Activated T-helper 9 cell treated with anti-CD3 and anti-CD28 coated beads, Interleukin-2, amount 50 U/mL, for 16 hours (primary cell): ENCODE data around the gene NSD2.
"Not testable (repeated sequence)": the region's sequence is repeated elsewhere in the genome, so short reads cannot be mapped to it uniquely, and the experiment has no call there.

ENCODE experiments used
- DNase-seq: peaks from one replicate; pipeline ENCODE4 v3.0.0-alpha.2; 2020; ENCODE audit warnings: low read depth

NSD2 gene

DNA sequence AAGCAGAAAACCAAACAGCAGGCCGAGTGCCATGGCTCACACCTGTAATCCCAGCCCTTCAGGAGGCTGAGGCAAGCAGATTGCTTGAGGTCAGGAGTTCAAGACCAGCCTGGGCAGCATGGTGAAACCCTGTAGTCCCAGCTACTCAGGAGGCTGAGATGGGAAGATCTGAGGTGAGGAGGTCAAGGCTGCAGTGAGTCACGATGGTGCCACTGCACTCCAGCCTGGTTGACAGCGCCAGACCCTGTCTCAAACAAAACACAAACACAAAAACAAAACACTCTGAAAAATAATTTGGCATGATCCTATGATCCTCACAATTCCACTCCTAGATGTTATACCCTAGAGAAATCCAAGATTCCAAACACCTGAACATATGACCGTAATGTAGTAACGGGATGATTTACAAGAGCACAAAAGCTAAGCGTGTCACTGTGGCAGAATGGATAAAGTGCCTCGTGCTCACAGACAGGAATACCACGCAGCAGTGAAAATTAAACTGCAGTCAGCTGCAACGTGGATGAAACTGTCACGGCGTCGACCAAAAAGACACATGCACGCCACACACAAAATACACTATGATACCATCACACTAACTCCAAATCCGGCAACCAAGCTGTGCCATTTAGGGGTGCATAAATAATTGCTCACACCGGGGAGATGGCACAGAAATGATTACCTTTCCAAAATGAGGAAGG, 135.9 kb downstream of the NSD2 start:
- no peak for DNase-seq

DNA sequence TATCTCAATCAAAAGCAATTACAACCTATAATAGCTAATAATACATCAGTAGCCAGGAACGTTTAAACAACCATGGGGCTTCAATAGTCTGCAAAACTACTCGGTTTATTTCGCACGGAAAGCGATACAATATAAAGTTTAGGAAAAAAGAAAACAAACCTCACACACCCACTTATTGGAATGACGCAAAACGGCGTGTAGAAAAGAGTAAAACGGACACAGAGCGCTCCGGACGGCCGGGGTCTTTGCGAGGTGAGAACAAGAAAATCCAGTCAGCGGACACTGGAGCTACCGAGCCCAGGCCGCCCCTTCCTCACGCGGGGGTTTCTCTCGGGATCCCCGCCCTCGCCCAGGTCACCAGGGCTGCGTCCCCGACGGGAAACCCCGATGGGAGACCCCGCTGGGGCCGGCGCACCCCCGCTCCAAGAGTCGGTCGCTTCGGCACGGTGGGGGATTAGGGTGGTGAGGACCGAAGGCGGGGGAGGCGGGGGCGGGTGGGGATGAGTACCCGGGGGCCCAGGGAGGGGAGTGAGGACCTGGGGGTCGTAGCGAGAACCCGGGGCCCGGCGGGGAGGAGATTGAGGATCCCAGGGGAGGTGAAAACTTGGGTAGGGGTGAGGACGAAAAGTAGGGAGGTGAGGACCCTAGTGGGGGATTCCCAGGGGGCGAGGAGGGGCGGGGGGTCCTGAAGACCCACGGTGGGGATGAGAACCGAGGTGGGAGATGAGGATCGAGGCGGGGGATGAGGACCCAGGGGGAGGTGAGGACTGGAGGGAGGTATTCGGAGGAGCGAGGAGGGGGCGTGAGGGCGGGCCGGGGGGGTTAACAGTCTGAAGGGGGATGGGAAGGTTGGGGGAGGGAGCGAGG, 136.8 kb downstream of the NSD2 start:
- no peak for DNase-seq

DNA sequence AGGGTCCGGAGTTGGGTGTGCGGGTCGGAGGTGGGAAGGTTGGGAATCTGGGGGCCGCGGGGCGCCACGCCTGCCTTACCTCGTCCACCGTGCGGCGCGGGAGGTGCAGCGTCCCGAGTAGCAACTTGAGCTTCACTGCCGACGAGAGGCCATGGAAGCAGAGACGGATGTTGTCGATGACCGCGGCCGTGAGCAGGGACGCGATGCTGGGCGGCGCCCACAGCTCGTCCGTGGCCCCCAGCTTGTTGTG, 137.4 kb downstream of the NSD2 start:
- no peak for DNase-seq

DNA sequence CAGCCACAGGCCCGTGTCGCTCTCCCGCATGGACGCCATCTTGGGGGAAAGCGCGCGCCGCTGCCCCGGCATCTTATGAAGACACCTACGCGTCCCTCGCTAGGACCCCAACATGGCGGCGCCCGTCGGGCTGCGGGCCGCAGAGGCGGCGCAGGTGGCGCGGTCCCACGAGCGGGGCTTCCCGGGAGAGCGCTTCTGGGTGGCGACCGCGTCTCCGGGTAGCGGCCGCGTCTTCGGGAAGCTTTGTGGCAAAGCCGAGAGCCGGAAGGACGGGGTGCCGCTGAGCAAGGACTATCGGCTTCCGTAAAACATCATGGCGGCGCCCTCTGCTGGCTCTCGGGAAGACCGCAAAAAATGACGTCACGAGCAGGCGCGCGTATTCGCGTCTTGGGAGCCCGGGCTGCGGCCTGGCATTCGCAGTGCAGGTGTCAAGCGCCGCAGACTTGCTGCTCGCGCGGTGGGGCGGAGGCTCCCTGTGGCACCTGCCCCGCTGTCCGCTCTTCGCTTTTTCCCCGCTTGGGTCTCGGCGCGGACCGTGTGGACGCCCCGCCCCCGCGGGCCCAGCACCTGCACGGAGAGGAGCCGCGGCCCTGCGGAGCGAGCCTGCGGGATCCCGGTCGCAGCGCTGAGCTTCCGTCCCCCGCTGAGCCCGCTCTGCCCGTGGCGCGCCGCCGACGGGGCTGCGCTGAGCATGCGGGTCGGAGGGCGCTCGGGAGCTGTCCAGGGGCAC, 137.9 kb downstream of the NSD2 start, which contains the start of gene NELFA:
Gene NELFA (minus strand): TSS at position 54 of the 730 bp plus-strand sequence. CDS start 15 bp downstream, at position 39.
- peak; percentile 90 for DNase-seq

DNA sequence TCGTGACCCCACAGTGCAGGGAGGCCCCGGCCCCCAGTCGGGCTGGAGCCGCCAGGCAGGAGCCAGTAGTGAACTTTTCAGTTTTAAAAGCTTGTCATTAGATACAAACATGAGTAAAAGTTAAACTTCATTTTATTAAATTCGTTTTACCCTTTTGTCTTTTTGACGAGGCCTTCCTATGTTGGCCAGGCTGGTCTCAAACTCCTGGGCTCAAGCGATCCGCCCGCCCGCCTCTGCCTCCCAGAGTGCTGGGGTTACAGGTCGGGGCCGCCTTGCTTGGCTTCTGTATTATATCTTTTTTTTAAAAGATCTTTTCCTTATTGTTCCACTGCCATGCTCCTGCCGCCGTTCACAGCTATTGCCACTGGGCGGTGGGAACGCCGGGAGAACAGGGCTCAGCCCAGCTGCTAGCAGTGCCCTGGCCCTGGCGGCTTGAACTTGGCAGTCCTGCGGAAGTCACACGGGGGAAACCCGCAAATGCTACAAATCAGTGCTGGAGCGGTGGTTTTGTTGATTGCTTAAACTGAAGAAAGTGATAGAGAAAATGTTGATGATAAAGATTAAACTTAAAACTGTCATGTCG, 138.5 kb downstream of the NSD2 start:
- peak; percentile 28 for DNase-seq

DNA sequence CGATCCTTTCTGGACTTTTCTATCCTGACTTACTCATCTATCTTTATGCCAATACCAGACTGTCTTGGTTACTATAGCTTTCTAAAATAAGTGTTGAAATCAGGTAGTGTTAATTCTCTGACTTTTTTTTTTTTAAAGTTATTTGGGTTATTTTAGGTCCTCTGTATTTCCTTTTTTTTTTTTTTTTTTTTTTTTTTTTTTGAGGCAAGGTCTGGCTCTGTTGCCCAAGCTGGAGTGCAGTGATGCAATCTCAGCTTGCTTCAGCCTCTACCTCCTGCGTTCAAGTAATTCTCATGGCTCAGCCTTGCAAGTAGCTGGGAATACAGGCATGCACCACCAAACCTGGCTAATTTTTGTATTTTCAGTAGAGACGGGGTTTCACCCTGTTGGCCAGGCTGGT, 140.4 kb downstream of the NSD2 start:
- no peak for DNase-seq

DNA sequence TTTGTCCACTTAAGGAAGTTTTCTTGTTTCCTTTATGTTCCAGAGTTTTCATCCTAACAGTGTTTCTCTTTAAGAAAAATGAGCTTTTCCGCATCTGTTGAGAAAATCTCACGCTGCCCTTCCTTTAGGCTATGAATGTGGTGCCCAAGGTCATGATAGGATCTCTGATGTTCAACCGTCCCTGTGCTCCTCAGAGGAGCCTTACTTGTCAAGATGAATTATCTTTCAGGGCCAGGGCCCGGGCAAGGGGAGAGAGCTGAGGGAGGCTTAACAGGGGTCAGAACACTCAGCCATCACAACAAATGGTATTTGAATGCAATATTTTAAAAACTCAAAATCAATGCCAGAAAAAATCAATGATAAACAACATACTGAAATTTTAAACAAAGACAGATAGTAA, 143.8 kb downstream of the NSD2 start:
- DNase-seq: no peak

DNA sequence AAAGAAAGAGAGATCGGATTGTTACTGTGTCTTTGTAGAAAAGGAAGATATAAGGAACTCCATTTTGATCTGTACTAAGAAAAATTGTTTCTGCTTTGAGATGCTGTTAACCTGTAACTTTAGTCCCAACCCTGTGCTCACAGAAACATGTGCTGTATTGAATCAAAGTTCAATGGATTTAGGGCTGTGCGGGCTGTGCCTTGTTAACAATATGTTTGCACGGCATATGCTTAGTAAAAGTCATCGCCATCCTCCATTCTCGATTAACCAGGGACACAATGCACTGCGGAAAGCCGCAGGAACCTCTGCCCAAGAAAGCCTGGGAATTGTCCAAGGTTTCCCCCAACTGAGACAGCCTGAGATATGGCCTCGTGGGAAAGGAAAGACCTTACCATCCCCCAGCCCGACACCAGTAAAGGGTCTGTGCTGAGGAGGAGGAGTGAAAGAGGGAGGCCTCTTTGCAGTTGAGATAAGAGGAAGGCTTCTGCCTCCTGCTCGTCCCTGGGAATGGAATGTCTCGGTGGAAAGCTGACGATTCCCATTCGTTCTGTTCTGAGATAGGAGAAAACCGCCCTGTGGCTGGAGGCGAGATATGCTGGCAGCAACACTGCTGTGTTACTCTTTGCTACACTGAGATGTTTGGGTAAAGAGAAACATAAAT, 150.3 kb downstream of the NSD2 start:
- not testable (repeated sequence) for DNase-seq

DNA sequence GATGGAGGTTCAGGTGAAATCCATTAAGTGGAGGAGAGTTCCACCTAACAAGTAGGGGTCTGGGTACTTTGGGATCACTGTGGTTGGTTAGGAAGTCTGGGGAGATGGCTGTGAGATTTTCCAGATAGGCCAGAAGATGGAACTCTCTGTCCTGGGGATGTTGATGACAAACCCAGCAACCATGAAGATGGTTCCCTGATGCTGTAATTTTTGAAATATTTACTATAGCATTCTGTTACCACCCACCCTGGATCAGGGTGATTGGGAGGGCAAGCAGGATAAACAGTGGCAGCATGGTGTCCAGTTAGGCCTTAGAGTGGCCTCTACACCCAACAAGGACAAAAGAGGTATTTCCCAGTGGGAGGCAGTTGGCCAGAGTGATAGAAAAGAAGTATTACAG, 153.5 kb downstream of the NSD2 start:
- DNase-seq: no peak

DNA sequence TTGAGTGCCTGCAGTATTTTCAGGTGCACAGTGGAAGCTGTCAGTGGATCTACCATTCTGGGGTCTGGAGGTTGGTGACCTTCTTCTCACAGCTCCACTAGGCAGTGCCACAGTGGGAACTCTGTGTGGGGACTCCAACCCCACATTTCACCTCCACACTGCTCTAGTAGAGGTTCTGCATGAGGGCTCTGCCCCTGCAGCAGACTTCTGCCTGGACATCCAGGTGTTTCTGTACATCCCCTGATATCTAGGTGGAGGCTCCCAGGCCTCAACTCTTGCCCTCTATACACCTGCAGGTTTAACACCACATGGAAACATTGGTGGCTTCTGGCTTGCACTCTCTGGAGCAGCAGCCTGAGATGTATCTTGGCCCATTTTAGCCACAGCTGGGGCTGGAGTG, 154.6 kb downstream of the NSD2 start:
- no peak for DNase-seq

DNA sequence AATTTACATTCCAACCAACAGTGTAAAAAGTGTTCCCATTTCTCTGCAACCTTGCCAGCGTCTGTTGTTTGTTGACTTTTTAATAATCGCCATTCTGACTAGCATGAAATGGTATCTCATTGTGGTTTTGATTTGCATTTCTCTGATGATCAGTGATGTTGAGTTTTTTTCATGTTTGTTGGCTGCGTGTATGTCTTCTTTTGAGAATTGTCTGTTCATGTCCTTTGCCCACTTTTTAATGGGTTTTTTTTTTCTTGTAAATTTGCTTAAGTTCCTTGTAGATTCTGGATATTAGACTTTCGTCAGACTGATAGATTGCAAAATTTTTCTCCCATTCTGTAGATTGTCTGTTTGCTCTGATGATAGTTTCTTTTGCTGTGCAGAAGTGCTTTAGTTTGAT, 155.9 kb downstream of the NSD2 start:
- not testable (repeated sequence) for DNase-seq

DNA sequence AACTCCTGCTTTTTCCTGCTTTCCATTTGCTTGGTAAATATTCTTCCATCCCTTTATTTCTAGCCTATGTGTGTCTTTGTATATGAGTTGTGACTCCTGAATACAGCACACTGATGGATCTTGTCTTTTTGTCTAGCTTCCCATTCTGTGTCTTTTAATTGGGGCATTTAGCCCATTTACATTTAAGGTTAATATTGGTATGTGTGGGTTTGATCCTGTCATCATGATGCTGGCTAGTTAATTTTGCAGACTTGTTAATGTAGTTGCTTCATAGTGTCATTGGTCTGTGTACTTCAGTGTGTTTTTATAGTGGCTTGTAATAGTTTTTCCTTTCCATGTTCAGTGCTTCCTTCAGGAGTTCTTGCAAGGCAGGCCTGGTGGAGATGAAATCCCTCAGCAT, 160.0 kb downstream of the NSD2 start:
- DNase-seq: not testable (repeated sequence)
